K562 (cell line): ENCODE results near the gene CDYL. TPM values are rescaled to one million over a fixed set of nuclear protein-coding genes. Genes with fewer than 3 reads are reported as not detected.

Experiments
- CBFB ChIP-seq: sonication (generic); formaldehyde crosslinking; IDR thresholded peaks from 2 replicates; pipeline ENCODE4 v1.4.0; 2020; ENCODE audit warnings: mild to moderate bottlenecking, missing genetic modification reagents
- CHCHD3 ChIP-seq: fragments of 250-450 bp; sonication (Bioruptor Pico); IDR thresholded peaks from 2 replicates; pipeline ENCODE4 v2.1.2; 2022; ENCODE audit warnings: mild to moderate bottlenecking
- CXXC5 ChIP-seq: fragments of 250-450 bp; sonication (Bioruptor Pico); IDR thresholded peaks from 2 replicates; pipeline ENCODE4 v1.8.0; 2022; ENCODE audit warnings: inconsistent platforms, mild to moderate bottlenecking, moderate library complexity
- HCFC1 ChIP-seq: IDR thresholded peaks from 2 replicates; pipeline ENCODE4 v1.6.1; 2012; ENCODE audit warnings: low read depth, low read length, improper control_type of control experiment
- HDAC8 ChIP-seq: fragments of 450-650 bp; IDR thresholded peaks from 2 replicates; pipeline ENCODE4 v1.6.1; 2016; ENCODE audit warnings: mild to moderate bottlenecking, missing genetic modification characterization, moderate library complexity, missing compliant biosample characterization
- HNRNPUL1 ChIP-seq: fragments of 200-400 bp; formaldehyde crosslinking; IDR thresholded peaks from 2 replicates; pipeline ENCODE4 v1.6.1; 2017; ENCODE audit warnings: low read length
- KDM2B ChIP-seq: fragments of 250-450 bp; sonication (Bioruptor Pico); IDR thresholded peaks from 2 replicates; pipeline ENCODE4 v1.8.0; 2021; ENCODE audit warnings: mild to moderate bottlenecking, moderate library complexity
- MCM2 ChIP-seq: fragments of 450-650 bp; IDR thresholded peaks from 2 replicates; pipeline ENCODE4 v1.6.1; 2017; ENCODE audit warnings: low read depth, mild to moderate bottlenecking
- NFRKB ChIP-seq: fragments of 450-650 bp; IDR thresholded peaks from 2 replicates; pipeline ENCODE4 v1.6.1; 2016; ENCODE audit warnings: low read depth
- NKRF ChIP-seq: fragments of 450-650 bp; IDR thresholded peaks from 2 replicates; pipeline ENCODE4 v1.6.1; 2016; ENCODE audit warnings: borderline replicate concordance
- NONO ChIP-seq, 2 experiments: fragments of 200-400 bp in 1 of 2; fragments of 450-650 bp in 1 of 2; formaldehyde crosslinking in 1 of 2; IDR thresholded peaks; 2 replicates each; pipeline ENCODE4 v1.6.1; 2017; ENCODE audit warnings: low read depth in 2 of 2, mild to moderate bottlenecking in 2 of 2, moderate library complexity in 2 of 2, low read length in 1 of 2
- NR3C1 ChIP-seq: sonication (generic); formaldehyde crosslinking; IDR thresholded peaks from 2 replicates; pipeline ENCODE4 v1.8.1; 2022; ENCODE audit warnings: missing genetic modification reagents
- RBM39 ChIP-seq: fragments of 200-400 bp; formaldehyde crosslinking; optimal IDR thresholded peaks from 2 replicates; pipeline ENCODE3; 2018; ENCODE audit warnings: low read depth, low read length
- SMAD3 ChIP-seq: fragments of 450-650 bp; formaldehyde crosslinking; conservative IDR thresholded peaks from 2 replicates; pipeline ENCODE4 v1.4.0; 2020; ENCODE audit warnings: mild to moderate bottlenecking
- SMC3 ChIP-seq: conservative IDR thresholded peaks from 2 replicates; pipeline ENCODE4 v1.6.1; 2011; ENCODE audit warnings: low read depth, low read length, improper control_type of control experiment; ENCODE audit not compliant: insufficient read depth
- TCF15 ChIP-seq: fragments of 250-450 bp; sonication (Bioruptor Pico); IDR thresholded peaks from 2 replicates; pipeline ENCODE4 v1.8.0; 2022; ENCODE audit warnings: moderate library complexity, mild to moderate bottlenecking, inconsistent platforms
- UBTF ChIP-seq, 2 experiments: IDR thresholded peaks; 2 replicates each; pipeline ENCODE4 v1.6.1; 2012; ENCODE audit warnings: improper control_type of control experiment in 2 of 2, low read depth in 2 of 2, low read length in 2 of 2, borderline replicate concordance in 1 of 2
- YY1 ChIP-seq, 3 experiments: IDR thresholded peaks; 2 replicates each; pipeline ENCODE4 v1.6.1; 2011; ENCODE audit warnings: low read length in 2 of 3, mild to moderate bottlenecking in 2 of 3, moderate library complexity in 2 of 3, borderline replicate concordance in 1 of 3, control low read depth in 1 of 3, low read depth in 1 of 3; ENCODE audit not compliant: insufficient read depth in 3 of 3, insufficient replicate concordance in 2 of 3, control insufficient read depth in 1 of 3, insufficient read length in 1 of 3; ENCODE audit errors: extremely low read depth in 1 of 3
- ZBTB7A ChIP-seq: IDR thresholded peaks from 2 replicates; pipeline ENCODE4 v1.6.1; 2011; ENCODE audit warnings: low read depth, mild to moderate bottlenecking, low read length, moderate library complexity, borderline replicate concordance; ENCODE audit not compliant: control insufficient read depth
- ZKSCAN8 ChIP-seq: fragments of 200-800 bp; sonication (Bioruptor generic); IDR thresholded peaks from 2 replicates; pipeline ENCODE4 v1.6.1; 2016; ENCODE audit warnings: missing genetic modification characterization, missing compliant biosample characterization
- ZNF124 ChIP-seq: sonication (generic); formaldehyde crosslinking; IDR thresholded peaks from 2 replicates; pipeline ENCODE4 v1.8.1; 2022; ENCODE audit warnings: missing genetic modification reagents
- ZNF232 ChIP-seq: sonication (generic); formaldehyde crosslinking; IDR thresholded peaks from 2 replicates; pipeline ENCODE4 v1.8.0; 2022; ENCODE audit warnings: mild to moderate bottlenecking, missing genetic modification reagents
- ZNF253 ChIP-seq: fragments of 250-450 bp; sonication (Bioruptor Pico); conservative IDR thresholded peaks from 2 replicates; pipeline ENCODE4 v1.6.1; 2021; ENCODE audit warnings: mild to moderate bottlenecking
- ZNF668 ChIP-seq: fragments of 250-450 bp; sonication (Bioruptor Pico); IDR thresholded peaks from 2 replicates; pipeline ENCODE4 v1.8.0; 2022; ENCODE audit warnings: mild to moderate bottlenecking, inconsistent platforms
- polyA plus RNA-seq, 8 experiments: library from polyadenylated mRNA; depleted of rRNA in 4 of 8; stranded (reverse) in 5 of 8; unstranded in 3 of 8; fragments of >200 nt; fragmentation: Nextera tagmentation in 2 of 8; fragmentation: Illumina TruSeq in 1 of 8; extraction: Ambion mirVana in 2 of 8; extraction: Trizol in 1 of 8; gene quantifications; 2 replicates each; pipeline versions ENCODE4 v1.2.1 to v1.2.3, GENCODE V29; 2011 to 2014; ENCODE audit warnings: inconsistent platforms in 1 of 8, missing spikeins in 1 of 8
- total RNA-seq, 7 experiments: library from RNA; depleted of rRNA in 6 of 7; stranded (reverse); fragments of >200 nt in 6 of 7; fragmentation: Illumina TruSeq in 2 of 7; extraction: Trizol in 2 of 7; gene quantifications; 2 replicates each; pipeline versions ENCODE4 v1.2.1 to v1.2.3, GENCODE V29; 2011 to 2021; ENCODE audit warnings: low replicate concordance in 1 of 7

Gene CDYL
- total and polyA plus RNA-seq, 9 of the 15 experiments (the other 6 are each of a cell fraction or from before 2014, with no cell fraction given), result 8.1 to 45.8 (median 40.8) TPM

- TF ChIP-seq YY1 (IDR thresholded peaks at IDR 0.05; ENCODE audit: borderline replicate concordance in 1 of 3, control insufficient read depth in 1 of 3, extremely low read depth in 1 of 3, insufficient read depth in 3 of 3, insufficient read length in 1 of 3, insufficient replicate concordance in 2 of 3, low read depth in 1 of 3, low read length in 2 of 3) (peak in 1 of 3 experiments; percentile 32), UBTF (IDR thresholded peaks at IDR 0.05; ENCODE audit: borderline replicate concordance in 1 of 2, low read depth in 2 of 2, low read length in 2 of 2) (no peak), ZNF232 (CRISPR knock-in tag) (no peak), SMC3 (no peak), ZKSCAN8 (no peak), NKRF (peak; percentile 31; the same call in 1 of the 2 replicates), CXXC5 (CRISPR knock-in tag) (peak; percentile 41; the same call in 1 of the 2 replicates), CBFB (no peak), TCF15 (CRISPR knock-in tag) (no peak), HDAC8 (no peak), ZBTB7A (0 out of 2 replicates have a peak, but pooled peaks have one; percentile 38), SMAD3 (CRISPR knock-in tag) (no peak), KDM2B (CRISPR knock-in tag) (no peak), NFRKB (no peak), CHCHD3 (CRISPR knock-in tag) (no peak), ZNF124 (CRISPR knock-in tag) (no peak), RBM39 (no peak), MCM2 (no peak), ZNF668 (no peak), ZNF253 (CRISPR knock-in tag) (no peak), NONO (IDR thresholded peaks at IDR 0.05; ENCODE audit: low read depth in 2 of 2, low read length in 1 of 2) (no peak), HNRNPUL1 (no peak), HCFC1 (no peak), NR3C1 (CRISPR knock-in tag) (no peak)
These were observed 539 bp downstream of the CDYL start (continued) for GRCh38 chr6:4776493-4777393.
